ENCODE results near the gene TMEM165. TPM values are rescaled to one million over a fixed set of nuclear protein-coding genes. Genes with fewer than 3 reads are reported as not detected.

The TMEM165 gene
- total and polyA plus RNA-seq, 5 donors from 2014 or later: 34.5 to 50.1 (median 44.0) TPM

DNA sequence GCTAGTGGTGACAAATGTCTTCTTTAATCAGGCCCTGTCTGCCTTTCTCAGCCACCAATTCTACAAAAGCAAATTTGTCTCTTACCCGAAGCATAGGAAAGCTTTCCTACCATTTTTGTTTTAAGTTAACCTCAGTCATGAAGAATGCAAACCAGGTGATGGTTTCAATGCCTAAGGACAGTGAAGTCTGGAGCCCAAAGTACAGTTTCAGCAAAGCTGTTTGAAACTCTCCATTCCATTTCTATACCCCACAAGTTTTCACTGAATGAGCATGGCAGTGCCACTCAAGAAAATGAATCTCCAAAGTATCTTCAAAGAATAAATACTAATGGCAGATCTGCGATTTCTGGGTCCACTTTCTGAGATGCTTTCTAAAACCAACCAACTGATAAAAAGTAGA is 25.8 kb upstream of the TMEM165 start:
- Mint-ChIP-seq H3K4me1 (no peaks in the 10 kb centered on the region), H3K27ac (no peak overlapping the region), H3K36me3 (peaks cover 9% of the 10 kb centered on the region), H3K9me3 (no peaks in the 10 kb centered on the region), H3K27me3 (no peaks in the 10 kb centered on the region), H3K4me3 (no peak overlapping the region)
- no peak overlapping the region for H3K27ac ChIP-seq (ENCODE audit: insufficient read depth, low read length, poor library complexity, severe bottlenecking)
- no peaks in the 10 kb centered on the region for H3K36me3 ChIP-seq (ENCODE audit: control insufficient read depth, insufficient read depth, low read length)
- H3K4me3 ChIP-seq (ENCODE audit: low read depth, low read length): no peak overlapping the region
- no peak for DNase-seq
- no peaks in the 10 kb centered on the region for H3K4me1 ChIP-seq (ENCODE audit: control insufficient read depth, insufficient read depth, low read length, poor library complexity, severe bottlenecking)
- no peak for ATAC-seq (ENCODE audit: low read depth in 2 of 2)
- H3K27me3 ChIP-seq (ENCODE audit: control insufficient read depth, insufficient read depth, low read length): no peaks in the 10 kb centered on the region
- H3K9me3 ChIP-seq (ENCODE audit: control insufficient read depth in 2 of 2, low read length in 2 of 2): no peaks in the 10 kb centered on the region

DNA sequence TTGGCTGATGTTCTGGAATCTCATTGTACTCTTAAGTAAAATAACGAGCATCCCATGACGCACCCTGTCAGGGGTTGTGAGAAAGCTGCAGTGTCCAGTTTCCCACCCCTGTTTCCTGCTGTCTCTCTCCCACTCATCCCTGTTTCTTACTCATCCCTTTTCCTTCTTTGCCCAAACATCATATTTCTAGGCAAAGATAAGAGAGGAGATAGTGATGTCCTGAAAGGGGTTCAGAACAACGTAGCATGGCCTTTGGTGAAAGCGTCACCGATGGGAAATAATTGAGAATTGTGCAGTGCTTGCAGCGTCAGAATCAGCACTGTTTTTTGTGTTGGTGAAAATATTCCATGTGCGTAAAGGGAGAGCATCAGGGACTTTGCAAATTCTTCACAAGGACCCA is 23.5 kb upstream of the TMEM165 start:
- no peaks in the 10 kb centered on the region for H3K4me1 ChIP-seq (ENCODE audit: control insufficient read depth, insufficient read depth, low read length, poor library complexity, severe bottlenecking)
- H3K27me3 ChIP-seq (ENCODE audit: control insufficient read depth, insufficient read depth, low read length): no peaks in the 10 kb centered on the region
- H3K4me3 ChIP-seq (ENCODE audit: low read depth, low read length): no peak overlapping the region
- Mint-ChIP-seq H3K27ac (no peak overlapping the region), H3K4me3 (no peak overlapping the region), H3K36me3 (peaks cover 9% of the 10 kb centered on the region), H3K27me3 (no peaks in the 10 kb centered on the region), H3K9me3 (no peaks in the 10 kb centered on the region), H3K4me1 (no peaks in the 10 kb centered on the region)
- ATAC-seq (ENCODE audit: low read depth in 2 of 2) (no peak), DNase-seq (no peak)
- H3K36me3 ChIP-seq (ENCODE audit: control insufficient read depth, insufficient read depth, low read length): no peaks in the 10 kb centered on the region
- H3K9me3 ChIP-seq (ENCODE audit: control insufficient read depth in 2 of 2, low read length in 2 of 2): no peaks in the 10 kb centered on the region
- no peak overlapping the region for H3K27ac ChIP-seq (ENCODE audit: insufficient read depth, low read length, poor library complexity, severe bottlenecking)

DNA sequence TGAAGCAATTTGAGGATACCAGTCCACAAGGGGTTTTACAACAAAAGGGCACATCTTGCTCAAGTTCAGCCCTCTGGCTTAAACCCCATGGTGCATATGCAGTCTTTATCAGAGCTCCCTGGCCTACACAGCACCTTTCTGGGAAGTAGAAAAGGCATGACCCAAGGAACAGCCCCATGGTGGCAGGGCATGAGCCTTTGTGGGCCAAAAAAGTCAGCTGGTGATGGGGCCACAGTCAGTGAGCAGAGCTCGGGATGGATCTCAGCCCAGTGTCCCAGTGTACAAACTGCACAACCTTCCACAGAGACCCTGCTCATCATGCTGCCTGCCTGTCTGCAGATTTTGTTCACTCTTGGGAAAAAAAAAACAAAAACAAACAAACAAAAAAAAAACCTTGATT is 22.3 kb upstream of the TMEM165 start:
- Histone ChIP-seq H3K27ac (ENCODE audit: insufficient read depth, low read length, poor library complexity, severe bottlenecking) (no peak overlapping the region), H3K36me3 (ENCODE audit: control insufficient read depth, insufficient read depth, low read length) (no peaks in the 10 kb centered on the region), H3K4me1 (ENCODE audit: control insufficient read depth, insufficient read depth, low read length, poor library complexity, severe bottlenecking) (no peaks in the 10 kb centered on the region), H3K4me3 (ENCODE audit: low read depth, low read length) (no peak overlapping the region), H3K9me3 (ENCODE audit: control insufficient read depth in 2 of 2, low read length in 2 of 2) (no peaks in the 10 kb centered on the region), H3K27me3 (ENCODE audit: control insufficient read depth, insufficient read depth, low read length) (no peaks in the 10 kb centered on the region)
- DNase-seq (no peak), ATAC-seq (ENCODE audit: low read depth in 2 of 2) (no peak)
- Mint-ChIP-seq H3K27ac (no peak overlapping the region), H3K27me3 (no peaks in the 10 kb centered on the region), H3K36me3 (peaks cover 9% of the 10 kb centered on the region), H3K9me3 (no peaks in the 10 kb centered on the region), H3K4me3 (no peak overlapping the region), H3K4me1 (no peaks in the 10 kb centered on the region)

DNA sequence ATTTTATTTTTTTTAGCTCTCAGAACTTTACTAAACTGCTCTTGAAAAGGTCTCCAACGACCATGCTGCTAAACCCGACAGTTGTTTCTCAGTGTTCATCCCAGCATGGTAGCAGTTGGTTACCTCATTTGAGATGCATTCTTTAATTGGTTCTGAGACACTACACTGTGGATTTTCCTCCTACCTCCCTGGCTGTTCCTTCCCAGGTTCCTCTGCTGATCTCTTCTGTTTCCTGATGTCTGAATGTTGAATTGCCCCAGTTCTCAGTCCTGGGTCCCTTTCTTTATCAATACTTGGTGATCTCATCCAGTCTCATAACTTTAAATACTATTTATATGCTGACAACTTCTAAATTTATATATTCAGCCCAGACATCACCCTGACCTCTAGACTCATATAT is 19.1 kb upstream of the TMEM165 start:
- H3K36me3 ChIP-seq (ENCODE audit: control insufficient read depth, insufficient read depth, low read length): no peaks in the 10 kb centered on the region
- no peak overlapping the region for H3K4me3 Mint-ChIP-seq
- no peak for DNase-seq
- no peak overlapping the region for H3K27ac ChIP-seq (ENCODE audit: insufficient read depth, low read length, poor library complexity, severe bottlenecking)
- H3K27ac Mint-ChIP-seq: no peak overlapping the region
- no peaks in the 10 kb centered on the region for H3K4me1 Mint-ChIP-seq
- no peak for ATAC-seq (ENCODE audit: low read depth in 2 of 2)
- no peaks in the 10 kb centered on the region for H3K9me3 ChIP-seq (ENCODE audit: control insufficient read depth in 2 of 2, low read length in 2 of 2)
- H3K4me3 ChIP-seq (ENCODE audit: low read depth, low read length): no peak overlapping the region
- no peaks in the 10 kb centered on the region for H3K4me1 ChIP-seq (ENCODE audit: control insufficient read depth, insufficient read depth, low read length, poor library complexity, severe bottlenecking)
- no peaks in the 10 kb centered on the region for H3K9me3 Mint-ChIP-seq
- no peaks in the 10 kb centered on the region for H3K27me3 ChIP-seq (ENCODE audit: control insufficient read depth, insufficient read depth, low read length)
- no peaks in the 10 kb centered on the region for H3K36me3 Mint-ChIP-seq
- no peaks in the 10 kb centered on the region for H3K27me3 Mint-ChIP-seq

DNA sequence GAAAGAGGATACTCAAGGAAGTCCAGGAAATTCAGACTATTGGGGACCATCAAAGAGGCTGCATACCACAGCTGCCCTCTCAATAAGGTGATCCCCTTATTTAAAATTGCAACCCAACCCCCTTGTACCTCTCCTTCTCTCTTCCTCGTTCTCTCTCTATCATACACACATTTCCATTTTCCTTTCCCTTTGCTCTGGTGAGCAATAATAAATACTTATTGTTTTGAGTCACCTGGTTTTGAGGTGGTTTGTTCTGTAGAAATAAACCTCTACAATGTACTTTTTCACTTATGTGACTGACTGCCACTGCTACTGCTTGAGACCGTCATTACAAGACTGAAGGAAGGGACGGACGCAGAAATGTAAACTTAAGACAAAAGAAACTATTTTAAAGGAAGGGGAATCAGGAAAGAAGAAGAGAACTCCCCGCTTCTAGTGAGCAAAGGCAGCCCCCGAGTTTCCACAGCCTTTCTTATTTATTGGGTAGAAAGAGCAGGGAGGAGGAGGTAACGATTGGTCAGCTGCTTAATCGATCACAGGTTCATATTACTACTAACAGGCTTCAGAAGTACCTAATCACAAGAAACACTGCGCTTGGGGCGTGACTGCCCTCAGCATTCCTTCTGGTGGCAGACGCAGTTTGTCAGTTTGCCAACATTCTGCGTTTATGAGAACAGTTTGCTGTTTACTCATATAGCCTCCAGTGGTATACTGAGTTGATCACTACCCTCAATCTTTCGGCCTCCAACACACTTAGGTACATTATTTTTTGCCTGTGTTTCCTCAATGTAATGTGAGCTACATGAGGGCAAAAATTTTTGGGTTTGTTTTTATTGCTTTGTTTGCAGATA is 16.9 kb upstream of the TMEM165 start:
- no peak for ATAC-seq (ENCODE audit: low read depth in 2 of 2)
- no peaks in the 10 kb centered on the region for H3K4me1 Mint-ChIP-seq

DNA sequence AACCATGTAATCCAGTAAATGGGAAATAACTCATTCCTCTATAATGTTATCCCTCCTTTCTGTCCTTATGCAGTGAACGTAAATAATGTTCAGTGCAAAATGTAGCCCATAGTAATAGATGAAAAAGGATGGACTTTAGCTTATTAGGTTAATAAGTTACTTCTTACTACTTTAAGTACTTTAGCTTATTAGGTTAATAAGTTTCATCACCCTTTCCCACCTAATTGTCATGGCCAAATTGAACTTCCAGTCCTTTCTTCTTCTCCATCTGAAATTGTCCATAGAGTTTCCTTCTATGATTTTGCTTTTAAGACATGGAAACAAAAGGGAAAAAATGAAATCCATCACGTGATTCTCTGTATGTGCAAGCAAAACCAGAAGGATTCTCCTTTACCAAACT is 15.2 kb upstream of the TMEM165 start:
- Histone ChIP-seq H3K36me3 (ENCODE audit: control insufficient read depth, insufficient read depth, low read length) (no peaks in the 10 kb centered on the region), H3K4me1 (ENCODE audit: control insufficient read depth, insufficient read depth, low read length, poor library complexity, severe bottlenecking) (no peaks in the 10 kb centered on the region), H3K27me3 (ENCODE audit: control insufficient read depth, insufficient read depth, low read length) (no peaks in the 10 kb centered on the region), H3K9me3 (ENCODE audit: control insufficient read depth in 2 of 2, low read length in 2 of 2) (no peaks in the 10 kb centered on the region), H3K27ac (ENCODE audit: insufficient read depth, low read length, poor library complexity, severe bottlenecking) (no peak overlapping the region), H3K4me3 (ENCODE audit: low read depth, low read length) (no peak overlapping the region)
- DNase-seq: no peak
- H3K9me3 Mint-ChIP-seq: no peaks in the 10 kb centered on the region
- no peaks in the 10 kb centered on the region for H3K36me3 Mint-ChIP-seq
- no peak overlapping the region for H3K27ac Mint-ChIP-seq
- H3K4me1 Mint-ChIP-seq: no peaks in the 10 kb centered on the region
- H3K4me3 Mint-ChIP-seq: no peak overlapping the region
- no peak for ATAC-seq (ENCODE audit: low read depth in 2 of 2)
- H3K27me3 Mint-ChIP-seq: no peaks in the 10 kb centered on the region

More for the DNA sequence above, 16.9 kb upstream of the TMEM165 start:
- no peak overlapping the region for H3K4me3 Mint-ChIP-seq
- Histone ChIP-seq H3K4me1 (ENCODE audit: control insufficient read depth, insufficient read depth, low read length, poor library complexity, severe bottlenecking) (no peaks in the 10 kb centered on the region), H3K27me3 (ENCODE audit: control insufficient read depth, insufficient read depth, low read length) (no peaks in the 10 kb centered on the region), H3K36me3 (ENCODE audit: control insufficient read depth, insufficient read depth, low read length) (no peaks in the 10 kb centered on the region), H3K4me3 (ENCODE audit: low read depth, low read length) (no peak overlapping the region), H3K9me3 (ENCODE audit: control insufficient read depth in 2 of 2, low read length in 2 of 2) (no peaks in the 10 kb centered on the region), H3K27ac (ENCODE audit: insufficient read depth, low read length, poor library complexity, severe bottlenecking) (no peak overlapping the region)
- no peaks in the 10 kb centered on the region for H3K27me3 Mint-ChIP-seq
- no peak for DNase-seq
- no peaks in the 10 kb centered on the region for H3K9me3 Mint-ChIP-seq
- no peak overlapping the region for H3K27ac Mint-ChIP-seq
- H3K36me3 Mint-ChIP-seq: no peaks in the 10 kb centered on the region

DNA sequence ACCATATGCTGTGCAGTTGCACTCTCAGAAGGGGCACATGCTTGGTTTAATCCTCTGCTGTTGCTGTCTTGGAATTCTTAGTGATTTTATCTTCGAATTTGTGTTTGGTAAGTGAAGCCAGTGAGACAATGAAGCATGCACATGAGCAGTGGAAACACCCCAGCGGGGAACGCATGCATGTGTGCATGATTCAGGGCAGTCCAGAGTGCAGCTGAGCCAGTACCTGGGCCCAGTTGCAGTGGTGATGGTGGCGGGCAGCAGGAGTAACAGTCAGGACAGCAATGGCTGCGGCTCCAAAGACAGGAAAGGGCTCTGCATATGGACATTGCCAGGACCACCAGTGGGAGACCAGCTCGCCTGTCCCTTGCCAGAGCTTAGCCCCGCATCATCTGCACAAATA is 14.3 kb upstream of the TMEM165 start:
- Histone ChIP-seq H3K4me1 (ENCODE audit: control insufficient read depth, insufficient read depth, low read length, poor library complexity, severe bottlenecking) (no peaks in the 10 kb centered on the region), H3K9me3 (ENCODE audit: control insufficient read depth in 2 of 2, low read length in 2 of 2) (no peaks in the 10 kb centered on the region), H3K27ac (ENCODE audit: insufficient read depth, low read length, poor library complexity, severe bottlenecking) (no peak overlapping the region), H3K4me3 (ENCODE audit: low read depth, low read length) (no peak overlapping the region), H3K27me3 (ENCODE audit: control insufficient read depth, insufficient read depth, low read length) (no peaks in the 10 kb centered on the region), H3K36me3 (ENCODE audit: control insufficient read depth, insufficient read depth, low read length) (no peaks in the 10 kb centered on the region)
- ATAC-seq (ENCODE audit: low read depth in 2 of 2) (no peak), DNase-seq (no peak)
- Mint-ChIP-seq H3K27me3 (no peaks in the 10 kb centered on the region), H3K9me3 (no peaks in the 10 kb centered on the region), H3K4me3 (no peak overlapping the region), H3K27ac (no peak overlapping the region), H3K4me1 (no peaks in the 10 kb centered on the region), H3K36me3 (no peaks in the 10 kb centered on the region)

DNA sequence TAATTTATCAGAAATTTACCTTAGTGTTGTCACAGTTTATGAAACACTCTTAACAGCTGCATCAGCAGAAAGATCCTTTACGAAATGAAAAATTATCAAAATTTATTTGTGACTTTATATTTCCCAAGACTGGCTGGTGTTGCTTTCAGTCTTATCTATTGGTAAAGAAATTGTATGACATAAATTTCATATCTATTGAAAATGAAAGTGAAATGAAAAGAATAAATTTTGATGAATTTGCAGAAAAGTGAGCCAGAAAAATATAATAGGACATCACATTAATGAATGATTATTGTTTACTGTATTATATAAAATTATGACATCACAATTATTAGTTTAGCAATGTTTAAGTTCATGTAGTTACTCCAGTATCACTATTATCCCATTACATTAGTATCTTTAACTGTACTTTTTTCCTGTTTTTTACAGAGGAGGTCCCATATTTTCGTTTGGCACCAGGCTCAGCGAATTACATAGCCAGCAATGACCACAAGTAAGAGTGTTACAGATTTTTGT is 13.2 kb upstream of the TMEM165 start:
- H3K27ac Mint-ChIP-seq: no peak overlapping the region
- H3K36me3 ChIP-seq (ENCODE audit: control insufficient read depth, insufficient read depth, low read length): no peaks in the 10 kb centered on the region
- H3K9me3 Mint-ChIP-seq: no peaks in the 10 kb centered on the region
- no peaks in the 10 kb centered on the region for H3K27me3 Mint-ChIP-seq
- DNase-seq (no peak), ATAC-seq (ENCODE audit: low read depth in 2 of 2) (no peak)
- H3K4me3 ChIP-seq (ENCODE audit: low read depth, low read length): no peak overlapping the region
- no peak overlapping the region for H3K4me3 Mint-ChIP-seq
- H3K27ac ChIP-seq (ENCODE audit: insufficient read depth, low read length, poor library complexity, severe bottlenecking): no peak overlapping the region
- H3K4me1 Mint-ChIP-seq: no peaks in the 10 kb centered on the region
- no peaks in the 10 kb centered on the region for H3K9me3 ChIP-seq (ENCODE audit: control insufficient read depth in 2 of 2, low read length in 2 of 2)
- H3K4me1 ChIP-seq (ENCODE audit: control insufficient read depth, insufficient read depth, low read length, poor library complexity, severe bottlenecking): no peaks in the 10 kb centered on the region
- H3K36me3 Mint-ChIP-seq: no peaks in the 10 kb centered on the region
- no peaks in the 10 kb centered on the region for H3K27me3 ChIP-seq (ENCODE audit: control insufficient read depth, insufficient read depth, low read length)
